ENCODE data around the gene KANSL1L. TPM values are rescaled to one million over a fixed set of nuclear protein-coding genes. Genes with fewer than 3 reads are reported as not detected.

The KANSL1L gene
- total RNA-seq, 4 donors from 2014 or later, result 13.7 to 43.8 (median 25.5) TPM

DNA sequence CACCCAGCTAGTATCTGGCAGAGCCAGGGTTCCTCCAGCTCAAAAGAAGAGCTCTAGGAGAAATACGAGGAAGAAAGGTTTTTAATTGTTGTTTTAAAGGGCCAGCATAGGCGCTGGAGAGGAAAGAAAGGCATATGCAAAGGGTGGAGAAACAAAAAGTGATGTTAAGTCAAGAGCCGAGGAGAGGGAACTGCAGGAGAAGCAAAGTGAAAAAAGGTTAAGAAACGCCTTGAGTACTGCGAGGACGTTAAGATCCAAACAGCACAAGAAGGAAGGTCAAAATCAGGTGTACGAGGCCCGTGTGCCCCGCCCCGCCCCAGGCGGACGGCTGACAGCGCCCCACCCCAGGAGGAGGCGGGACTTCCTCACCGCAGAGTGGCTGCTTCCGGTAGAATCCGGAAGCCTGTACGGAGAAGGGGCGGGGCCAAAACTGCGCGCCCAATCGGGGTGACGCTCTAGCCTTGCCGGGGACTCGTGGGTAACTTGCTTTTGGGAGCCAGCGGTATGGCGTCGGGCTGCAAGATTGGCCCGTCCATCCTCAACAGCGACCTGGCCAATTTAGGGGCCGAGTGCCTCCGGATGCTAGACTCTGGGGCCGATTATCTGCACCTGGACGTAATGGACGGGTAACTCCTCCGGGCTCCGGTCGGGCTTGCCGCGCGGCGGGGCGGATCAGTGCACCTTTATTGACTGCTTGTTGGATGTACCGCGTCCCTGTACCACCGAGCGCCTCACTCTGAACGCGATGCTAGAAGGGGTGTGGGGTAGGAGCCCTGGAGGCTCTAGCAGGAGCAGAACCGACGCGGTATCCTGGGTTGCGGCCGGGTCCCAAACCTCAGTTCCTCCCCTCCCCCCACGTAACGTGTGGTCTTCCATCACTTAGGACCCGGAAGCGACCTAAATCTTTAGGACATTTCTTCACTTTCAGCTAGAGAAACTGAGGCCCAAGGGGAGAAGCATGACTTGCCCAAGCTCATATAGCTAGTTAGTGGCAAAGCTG is 168.8 kb downstream of the KANSL1L start, which contains the start of gene RPE:
Gene RPE (plus strand): TSS at position 481 of the 1,000 bp plus-strand sequence. CDS start 24 bp downstream, at position 505.
- Histone ChIP-seq H3K27me3 (no peaks in the 10 kb centered on the region), H3K27ac (peak within 1 kb of the TSS; percentile 81 to 91 (median 85)), H3K4me1 (peaks cover 6 to 47% (median 24%) of the 10 kb centered on the region in 4 donors), H3K4me3 (peak within 1 kb of the TSS; percentile 58 to 94 (median 82)), H3K9me3 (no peaks in the 10 kb centered on the region), H3K36me3 (no peaks in the 10 kb centered on the region)
- TF ChIP-seq EP300 (IDR thresholded peaks at IDR 0.05; ENCODE audit: low read depth) (no peak), POLR2AphosphoS5 (IDR thresholded peaks at IDR 0.05) (peak; percentile 37 to 74 (median 72)), POLR2A (IDR thresholded peaks at IDR 0.05) (peak; percentile 61)
- TF ChIP-seq, protein P1, sequence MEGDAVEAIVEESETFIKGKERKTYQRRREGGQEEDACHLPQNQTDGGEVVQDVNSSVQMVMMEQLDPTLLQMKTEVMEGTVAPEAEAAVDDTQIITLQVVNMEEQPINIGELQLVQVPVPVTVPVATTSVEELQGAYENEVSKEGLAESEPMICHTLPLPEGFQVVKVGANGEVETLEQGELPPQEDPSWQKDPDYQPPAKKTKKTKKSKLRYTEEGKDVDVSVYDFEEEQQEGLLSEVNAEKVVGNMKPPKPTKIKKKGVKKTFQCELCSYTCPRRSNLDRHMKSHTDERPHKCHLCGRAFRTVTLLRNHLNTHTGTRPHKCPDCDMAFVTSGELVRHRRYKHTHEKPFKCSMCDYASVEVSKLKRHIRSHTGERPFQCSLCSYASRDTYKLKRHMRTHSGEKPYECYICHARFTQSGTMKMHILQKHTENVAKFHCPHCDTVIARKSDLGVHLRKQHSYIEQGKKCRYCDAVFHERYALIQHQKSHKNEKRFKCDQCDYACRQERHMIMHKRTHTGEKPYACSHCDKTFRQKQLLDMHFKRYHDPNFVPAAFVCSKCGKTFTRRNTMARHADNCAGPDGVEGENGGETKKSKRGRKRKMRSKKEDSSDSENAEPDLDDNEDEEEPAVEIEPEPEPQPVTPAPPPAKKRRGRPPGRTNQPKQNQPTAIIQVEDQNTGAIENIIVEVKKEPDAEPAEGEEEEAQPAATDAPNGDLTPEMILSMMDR (IDR thresholded peaks at IDR 0.05), result no peak
- WGBS, 2 donors (ENCODE audit: low coverage in 1 of 2), result 1 to 2% methylated on average over 13 to 57 of the region's 58 CpGs
- in situ Hi-C loops (cut with MboI; ENCODE audit: low pct_ligation_motif_present in 1 of 4, low pct_unique_long_range_greater_than_20kb in 1 of 4, low sequenced_read_pairs in 3 of 4), result no loop called here
- DNase-seq, result peak; percentile 98
- intact Hi-C loops (cut with DNase I; ENCODE audit: low total_unique reads), result loop anchor here (10.0 kb wide), 1 partner anchor 172 kb away; the partner anchor contains the start of gene KANSL1L

DNA sequence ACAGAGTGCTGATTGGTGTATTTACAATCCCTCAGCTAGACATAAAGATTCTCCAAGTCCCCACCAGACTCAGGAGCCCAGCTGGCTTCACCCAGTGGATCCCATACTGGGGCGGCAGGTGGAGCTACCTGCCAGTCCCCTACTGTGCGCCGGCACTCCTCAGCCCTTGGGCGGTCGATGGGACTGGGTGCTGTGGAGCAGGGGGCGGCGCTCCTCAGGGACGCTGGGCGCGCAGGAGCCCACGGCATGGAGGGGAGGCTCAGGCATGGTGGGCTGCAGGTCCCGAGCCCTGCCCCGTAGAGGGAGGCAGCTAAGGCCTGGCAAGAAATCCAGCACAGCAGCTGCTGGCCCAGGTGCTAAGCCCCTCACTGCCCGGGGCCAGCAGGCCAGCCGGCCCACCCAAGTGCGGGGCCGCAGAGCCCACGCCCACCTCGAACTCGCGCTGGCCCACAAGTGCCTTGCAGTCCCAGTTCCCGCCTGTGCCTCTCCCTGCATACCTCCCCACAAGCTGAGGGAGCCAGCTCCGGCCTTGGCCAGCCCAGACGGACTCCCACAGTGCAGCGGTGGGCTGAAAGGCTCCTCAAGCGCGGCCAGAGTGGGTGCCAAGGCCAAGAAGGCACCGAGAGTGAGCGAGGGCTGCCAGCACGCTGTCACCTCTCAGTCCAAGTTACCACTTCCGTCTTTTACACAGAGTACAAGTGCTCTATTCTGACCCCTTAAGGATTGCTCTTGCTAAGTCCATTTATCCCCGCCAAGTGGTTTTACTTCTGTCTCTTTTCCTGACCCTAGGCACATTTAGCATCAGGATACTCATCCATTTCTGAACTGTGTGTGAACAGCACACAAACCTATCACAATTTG is 170.5 kb downstream of the KANSL1L start:
- 97% methylated on average over 32 of the region's 32 CpGs; no CpG with 5 or more reads in 1 of the 2 donors for WGBS, 2 donors (ENCODE audit: low coverage in 1 of 2)
- peaks cover 6 to 34% (median 23%) of the 10 kb centered on the region in 4 donors for H3K4me1 ChIP-seq

DNA sequence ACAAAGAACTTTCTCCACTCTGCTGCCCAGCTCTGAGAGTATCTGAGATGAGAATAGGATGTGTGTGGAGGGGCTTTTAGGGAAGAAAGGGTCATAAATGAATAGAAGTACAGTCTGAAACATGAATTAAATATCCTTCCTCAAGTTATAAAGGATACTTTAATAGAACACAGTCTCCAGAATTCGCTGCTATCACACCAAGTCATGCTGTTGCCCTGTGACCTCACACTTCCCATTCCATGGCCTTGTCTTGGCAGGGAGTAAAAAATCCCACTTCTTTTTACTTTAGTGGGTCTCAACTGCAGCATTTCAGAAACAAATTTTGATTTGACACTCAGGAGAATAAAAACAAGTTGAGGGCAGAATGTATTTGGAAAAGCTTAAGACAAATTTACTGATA is 172.6 kb downstream of the KANSL1L start:
- Histone ChIP-seq H3K27ac (no peak overlapping the region), H3K36me3 (no peaks in the 10 kb centered on the region), H3K27me3 (no peaks in the 10 kb centered on the region), H3K4me3 (no peak overlapping the region), H3K4me1 (peaks cover 2 to 13% (median 9%) of the 10 kb centered on the region in 4 donors), H3K9me3 (no peaks in the 10 kb centered on the region)
- WGBS, 2 donors (ENCODE audit: low coverage in 1 of 2), result 50 to 88% methylated on average over 1 of the region's 1 CpG
- TF ChIP-seq POLR2A (IDR thresholded peaks at IDR 0.05), result no peak
- no peak for TF ChIP-seq EP300 (IDR thresholded peaks at IDR 0.05; ENCODE audit: low read depth)
- no peak for TF ChIP-seq POLR2AphosphoS5 (IDR thresholded peaks at IDR 0.05)
- TF ChIP-seq, protein P1 (IDR thresholded peaks at IDR 0.05), result no peak
- DNase-seq, result no peak
- in situ Hi-C loops (cut with MboI; ENCODE audit: low pct_ligation_motif_present in 1 of 4, low pct_unique_long_range_greater_than_20kb in 1 of 4, low sequenced_read_pairs in 3 of 4) (loop anchor here in 1 of 4 donors (10.0 kb wide), 1 partner anchor 176 kb away; the partner anchor contains the start of gene KANSL1L), intact Hi-C loops (cut with DNase I; ENCODE audit: low total_unique reads) (no loop called here)

More for the DNA sequence above, 170.5 kb downstream of the KANSL1L start:
- no peaks in the 10 kb centered on the region for H3K9me3 ChIP-seq
- TF ChIP-seq POLR2A (IDR thresholded peaks at IDR 0.05), result no peak
- no peak for TF ChIP-seq POLR2AphosphoS5 (IDR thresholded peaks at IDR 0.05)
- no peak for TF ChIP-seq EP300 (IDR thresholded peaks at IDR 0.05; ENCODE audit: low read depth)
- TF ChIP-seq, protein P1 (IDR thresholded peaks at IDR 0.05), result no peak
- no peak overlapping the region for H3K27ac ChIP-seq
- no peaks in the 10 kb centered on the region for H3K36me3 ChIP-seq
- intact Hi-C loops (cut with DNase I; ENCODE audit: low total_unique reads) (loop anchor here (10.0 kb wide), 1 partner anchor 174 kb away; the partner anchor contains the start of gene KANSL1L), in situ Hi-C loops (cut with MboI; ENCODE audit: low pct_ligation_motif_present in 1 of 4, low pct_unique_long_range_greater_than_20kb in 1 of 4, low sequenced_read_pairs in 3 of 4) (no loop called here)
- H3K27me3 ChIP-seq, result no peaks in the 10 kb centered on the region
- DNase-seq, result no peak
- no peak overlapping the region for H3K4me3 ChIP-seq
